Progenitor cell of endocrine pancreas (in vitro differentiated cells): ENCODE data around the gene CASKIN1. TPM values are rescaled to one million over a fixed set of nuclear protein-coding genes. Genes with fewer than 3 reads are reported as not detected.
"Not testable (repeated sequence)": the region's sequence is repeated elsewhere in the genome, so short reads cannot be mapped to it uniquely, and the experiment has no call there.

Experiments
- DNase-seq: peaks from one replicate; pipeline ENCODE4 v3.0.0; 2021; ENCODE audit warnings: low spot score; ENCODE audit not compliant: unreplicated experiment
- H3K27ac Mint-ChIP-seq: 2 replicates; pipeline ENCODE4 v1.8.0; 2021; ENCODE audit warnings: mild to moderate bottlenecking, moderate library complexity, mixed read lengths
- H3K27me3 Mint-ChIP-seq: 2 replicates; pipeline ENCODE4 v1.8.0; 2021; ENCODE audit warnings: mixed read lengths
- H3K36me3 Mint-ChIP-seq: 2 replicates; pipeline ENCODE4 v1.8.0; 2022; ENCODE audit warnings: mixed read lengths; ENCODE audit not compliant: insufficient read depth
- H3K4me1 Mint-ChIP-seq: 2 replicates; pipeline ENCODE4 v1.8.0; 2021; ENCODE audit warnings: low read depth, mixed read lengths
- H3K4me3 Mint-ChIP-seq: 2 replicates; pipeline ENCODE4 v1.8.0; 2021; ENCODE audit warnings: low read depth, mild to moderate bottlenecking, moderate library complexity, mixed read lengths
- H3K9me3 Mint-ChIP-seq: 2 replicates; pipeline ENCODE4 v1.8.0; 2021; ENCODE audit warnings: low read depth, mixed read lengths
- total RNA-seq: library from RNA; stranded (reverse); gene quantifications from 2 replicates; pipeline ENCODE4 v1.2.1, GENCODE V29; 2021
- TF ChIP-seq, protein P1 (sequence below): fragments of 200-600 bp; sonication (generic); IDR thresholded peaks from one replicate; pipeline ENCODE4 v1.5.0; 2021; ENCODE audit warnings: antibody characterized with exemption, mild to moderate bottlenecking; ENCODE audit not compliant: unreplicated experiment

Gene CASKIN1
- total RNA-seq, 1 donor from 2014 or later, result 13.1 TPM

DNA sequence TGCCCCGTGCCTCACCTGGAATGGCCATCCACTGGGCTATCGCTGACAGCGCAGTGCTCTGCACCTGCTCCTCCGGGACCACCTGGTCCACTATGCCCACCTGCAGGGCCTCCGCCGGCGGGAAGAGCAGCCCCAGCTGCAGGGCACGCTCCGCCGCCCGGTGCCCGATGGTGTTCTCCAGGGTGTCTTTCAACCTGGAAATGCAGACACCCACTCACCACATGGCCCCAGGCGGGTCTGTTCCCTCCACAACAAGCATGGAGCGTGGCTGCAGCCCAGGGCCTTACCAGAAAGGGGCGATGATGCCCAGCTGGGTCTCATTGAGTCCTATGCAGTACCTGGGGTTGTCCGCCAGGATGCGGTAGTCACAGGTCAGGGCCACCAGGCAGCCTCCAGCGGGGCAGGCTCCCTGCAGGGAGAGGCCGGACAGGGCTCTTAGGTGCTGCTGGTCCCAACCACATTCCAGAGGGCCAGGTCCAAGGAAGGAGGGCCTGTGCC lies 46.7 kb upstream of the CASKIN1 start:
- Mint-ChIP-seq H3K27ac (no peak overlapping the region), H3K27me3 (no peaks in the 10 kb centered on the region), H3K4me3 (no peak overlapping the region), H3K4me1 (no peaks in the 10 kb centered on the region), H3K9me3 (no peaks in the 10 kb centered on the region), H3K36me3 (peaks cover 9% of the 10 kb centered on the region)
- DNase-seq, result no peak
- TF ChIP-seq, protein P1, sequence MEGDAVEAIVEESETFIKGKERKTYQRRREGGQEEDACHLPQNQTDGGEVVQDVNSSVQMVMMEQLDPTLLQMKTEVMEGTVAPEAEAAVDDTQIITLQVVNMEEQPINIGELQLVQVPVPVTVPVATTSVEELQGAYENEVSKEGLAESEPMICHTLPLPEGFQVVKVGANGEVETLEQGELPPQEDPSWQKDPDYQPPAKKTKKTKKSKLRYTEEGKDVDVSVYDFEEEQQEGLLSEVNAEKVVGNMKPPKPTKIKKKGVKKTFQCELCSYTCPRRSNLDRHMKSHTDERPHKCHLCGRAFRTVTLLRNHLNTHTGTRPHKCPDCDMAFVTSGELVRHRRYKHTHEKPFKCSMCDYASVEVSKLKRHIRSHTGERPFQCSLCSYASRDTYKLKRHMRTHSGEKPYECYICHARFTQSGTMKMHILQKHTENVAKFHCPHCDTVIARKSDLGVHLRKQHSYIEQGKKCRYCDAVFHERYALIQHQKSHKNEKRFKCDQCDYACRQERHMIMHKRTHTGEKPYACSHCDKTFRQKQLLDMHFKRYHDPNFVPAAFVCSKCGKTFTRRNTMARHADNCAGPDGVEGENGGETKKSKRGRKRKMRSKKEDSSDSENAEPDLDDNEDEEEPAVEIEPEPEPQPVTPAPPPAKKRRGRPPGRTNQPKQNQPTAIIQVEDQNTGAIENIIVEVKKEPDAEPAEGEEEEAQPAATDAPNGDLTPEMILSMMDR, result no peak

DNA sequence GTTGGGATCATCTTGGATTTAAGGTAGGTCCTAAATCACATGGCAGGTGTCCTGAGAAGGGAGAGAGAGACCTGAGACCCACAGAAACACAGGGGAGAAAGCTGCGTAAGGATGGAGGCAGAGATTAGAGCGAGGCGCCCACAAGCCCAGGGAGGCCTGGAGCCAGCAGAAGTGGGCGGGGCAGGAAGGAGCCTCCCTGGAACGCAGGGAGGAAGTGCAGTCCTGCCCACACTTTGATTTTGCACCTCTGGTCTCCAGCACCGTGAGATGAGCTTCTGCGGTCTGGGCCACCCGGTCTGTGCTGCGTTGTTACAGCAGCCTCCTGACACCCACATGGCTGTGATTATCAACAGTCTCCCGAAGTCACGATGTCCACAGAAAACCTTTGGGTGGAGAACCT lies 46.2 kb upstream of the CASKIN1 start:
- Mint-ChIP-seq H3K9me3 (no peaks in the 10 kb centered on the region), H3K27ac (no peak overlapping the region), H3K4me1 (no peaks in the 10 kb centered on the region), H3K27me3 (peaks cover 2% of the 10 kb centered on the region), H3K4me3 (no peak overlapping the region), H3K36me3 (peaks cover 9% of the 10 kb centered on the region)
- TF ChIP-seq, protein P1, result no peak
- no peak for DNase-seq

DNA sequence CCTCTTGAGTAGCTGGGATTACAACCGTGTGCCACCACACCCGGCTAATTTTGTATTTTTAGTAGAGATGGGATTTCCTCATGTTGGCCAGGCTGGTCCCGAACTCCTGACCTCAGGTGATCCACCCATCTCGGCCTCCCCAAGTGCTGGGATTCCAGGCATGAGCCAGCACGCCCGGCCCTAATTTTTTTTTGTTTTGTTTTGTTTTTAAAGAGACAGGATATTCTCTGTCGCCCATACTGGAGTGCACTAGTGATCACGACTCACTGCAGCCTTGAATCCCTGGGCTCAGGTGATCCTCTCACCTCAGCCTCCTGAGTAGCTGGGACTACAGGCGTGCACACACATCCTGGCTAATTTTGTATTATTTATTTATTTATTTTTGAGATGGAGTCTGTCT lies 43.9 kb upstream of the CASKIN1 start:
- H3K4me3 Mint-ChIP-seq, H3K27ac Mint-ChIP-seq, DNase-seq, H3K27me3 Mint-ChIP-seq, H3K9me3 Mint-ChIP-seq, H3K4me1 Mint-ChIP-seq: not testable (repeated sequence)
- peaks cover 11% of the 10 kb centered on the region for H3K36me3 Mint-ChIP-seq

DNA sequence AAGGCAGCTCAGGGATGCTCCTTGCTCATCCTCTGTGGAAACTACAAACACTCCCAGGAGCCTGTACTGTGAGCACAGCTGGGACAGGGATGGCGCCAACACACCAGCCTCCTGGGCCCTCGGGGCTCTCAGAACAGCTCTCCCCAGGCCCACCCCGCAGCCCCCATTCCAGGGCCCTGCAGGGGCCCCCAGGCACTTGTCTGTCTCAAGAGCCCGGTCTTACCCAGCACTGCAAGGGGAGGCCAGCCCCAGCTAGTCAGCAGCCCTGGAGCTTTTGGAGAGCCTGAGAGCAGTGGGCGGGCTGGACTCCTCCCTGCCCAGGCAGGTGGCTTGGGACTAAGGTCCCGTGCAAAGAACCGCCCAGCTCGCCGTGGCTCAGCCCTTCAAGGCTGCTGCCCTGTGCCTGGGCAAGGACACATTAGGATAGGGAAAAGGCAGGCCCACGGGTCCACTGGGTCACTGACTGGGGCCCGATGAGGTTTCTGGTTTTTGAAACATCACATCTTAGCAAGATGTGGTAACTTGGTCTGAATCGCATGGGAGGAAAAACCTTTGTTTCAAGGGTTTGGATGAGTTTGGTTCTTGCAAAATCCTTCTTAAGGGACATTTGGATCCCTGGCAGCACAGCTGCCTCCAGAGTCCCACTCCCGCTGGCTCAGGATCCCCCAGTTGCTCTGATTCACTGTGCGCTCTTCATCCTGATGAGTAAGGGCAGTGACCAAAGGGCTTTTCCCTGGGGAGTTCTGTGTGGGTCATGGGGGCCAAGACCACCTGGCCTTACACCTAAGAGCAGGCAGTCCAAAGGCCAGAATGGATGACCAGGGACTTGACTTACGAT lies 42.7 kb upstream of the CASKIN1 start:
- no peak for DNase-seq
- peaks cover 14% of the 10 kb centered on the region for H3K36me3 Mint-ChIP-seq
- no peaks in the 10 kb centered on the region for H3K4me1 Mint-ChIP-seq
- no peaks in the 10 kb centered on the region for H3K9me3 Mint-ChIP-seq
- TF ChIP-seq, protein P1, result no peak
- no peak overlapping the region for H3K4me3 Mint-ChIP-seq
- H3K27me3 Mint-ChIP-seq, result peaks cover 5% of the 10 kb centered on the region
- no peak overlapping the region for H3K27ac Mint-ChIP-seq

DNA sequence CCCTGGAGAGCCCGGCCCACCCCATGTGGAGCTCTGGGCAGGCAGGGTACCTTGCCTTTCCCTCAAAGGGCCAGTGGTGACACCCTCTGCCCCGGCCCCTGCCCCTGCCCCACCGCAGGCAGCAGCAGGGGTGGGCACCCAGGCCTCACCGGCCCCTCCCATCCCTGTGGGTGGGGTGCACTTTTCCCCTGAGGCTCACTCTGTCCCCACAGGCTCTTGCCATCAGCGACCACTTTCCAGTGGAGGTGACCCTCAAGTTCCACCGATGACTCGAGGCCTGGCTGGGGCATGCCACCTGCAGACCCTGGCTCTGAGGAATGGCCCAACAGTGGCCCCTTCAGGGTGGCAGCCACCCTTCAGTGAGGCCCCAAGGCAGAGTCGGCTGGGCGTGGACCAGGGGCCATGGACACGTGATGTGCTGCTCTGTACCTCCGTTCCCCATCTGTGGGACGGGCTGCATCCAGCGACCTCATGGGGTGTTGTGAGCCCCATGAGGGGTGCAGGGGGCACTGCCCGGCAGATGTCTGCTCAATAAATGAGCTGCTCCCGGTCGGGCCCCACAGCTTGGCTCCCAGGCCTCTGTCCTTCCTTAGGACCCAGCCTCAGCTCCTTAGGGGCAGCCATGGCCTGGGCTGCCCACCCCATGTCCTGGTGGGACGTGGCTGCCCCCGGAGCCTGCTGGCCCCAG lies 41.9 kb upstream of the CASKIN1 start:
- no peak overlapping the region for H3K27ac Mint-ChIP-seq
- H3K27me3 Mint-ChIP-seq, result peaks cover 5% of the 10 kb centered on the region
- no peaks in the 10 kb centered on the region for H3K9me3 Mint-ChIP-seq
- TF ChIP-seq, protein P1, result no peak
- H3K36me3 Mint-ChIP-seq, result peaks cover 15% of the 10 kb centered on the region
- DNase-seq, result no peak
- H3K4me3 Mint-ChIP-seq, result no peak overlapping the region
- H3K4me1 Mint-ChIP-seq, result no peaks in the 10 kb centered on the region
